IPS-NIHi7 (cell line): Measurements from ENCODE around the gene OR5H14.

ENCODE experiments used
- DNase-seq: peaks from one replicate; pipeline ENCODE4 v3.0.0; 2012; ENCODE audit warnings: mixed read lengths; ENCODE audit errors: extremely low spot score

Gene OR5H14

GRCh38 chr3:98199020-98199419, 51.7 kb downstream of the OR5H14 start:
- DNase-seq: no peak
